Hepatocyte (in vitro differentiated cells): ENCODE results near the gene DLG2.

Experiments used
- EZH2phosphoT487 ChIP-seq: fragments of 200-600 bp; sonication (generic); IDR thresholded peaks from one replicate; pipeline ENCODE4 v1.6.1; 2018; ENCODE audit warnings: antibody characterized with exemption, mild to moderate bottlenecking, low read depth, moderate library complexity; ENCODE audit not compliant: unreplicated experiment, severe bottlenecking
- TF ChIP-seq, protein P1 (sequence below): fragments of 200-600 bp; sonication (generic); IDR thresholded peaks from 2 replicates; pipeline ENCODE4 v1.5.1; 2016; ENCODE audit warnings: antibody characterized with exemption, mild to moderate bottlenecking; ENCODE audit not compliant: poor library complexity

DNA sequence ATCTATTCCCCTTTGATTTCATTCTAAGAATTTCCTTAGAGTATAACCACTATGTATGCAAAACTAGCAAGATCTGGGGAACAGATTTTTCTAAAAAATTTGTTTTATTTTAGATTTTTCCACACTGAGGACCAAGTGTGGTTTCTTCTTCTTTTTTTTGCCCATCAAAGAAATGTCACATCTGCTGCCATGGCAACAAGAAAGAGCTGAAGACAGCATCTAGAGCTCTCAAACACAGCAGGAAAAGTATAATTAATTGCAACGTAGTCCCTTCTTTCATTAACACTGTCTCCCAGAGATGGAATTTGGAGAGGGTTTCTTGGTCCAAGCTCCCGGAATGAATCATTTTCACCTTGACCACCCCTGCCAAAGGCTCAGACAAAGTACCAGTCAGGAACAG lies 2084.3 kb downstream of the DLG2 start:
- TF ChIP-seq, protein P1, sequence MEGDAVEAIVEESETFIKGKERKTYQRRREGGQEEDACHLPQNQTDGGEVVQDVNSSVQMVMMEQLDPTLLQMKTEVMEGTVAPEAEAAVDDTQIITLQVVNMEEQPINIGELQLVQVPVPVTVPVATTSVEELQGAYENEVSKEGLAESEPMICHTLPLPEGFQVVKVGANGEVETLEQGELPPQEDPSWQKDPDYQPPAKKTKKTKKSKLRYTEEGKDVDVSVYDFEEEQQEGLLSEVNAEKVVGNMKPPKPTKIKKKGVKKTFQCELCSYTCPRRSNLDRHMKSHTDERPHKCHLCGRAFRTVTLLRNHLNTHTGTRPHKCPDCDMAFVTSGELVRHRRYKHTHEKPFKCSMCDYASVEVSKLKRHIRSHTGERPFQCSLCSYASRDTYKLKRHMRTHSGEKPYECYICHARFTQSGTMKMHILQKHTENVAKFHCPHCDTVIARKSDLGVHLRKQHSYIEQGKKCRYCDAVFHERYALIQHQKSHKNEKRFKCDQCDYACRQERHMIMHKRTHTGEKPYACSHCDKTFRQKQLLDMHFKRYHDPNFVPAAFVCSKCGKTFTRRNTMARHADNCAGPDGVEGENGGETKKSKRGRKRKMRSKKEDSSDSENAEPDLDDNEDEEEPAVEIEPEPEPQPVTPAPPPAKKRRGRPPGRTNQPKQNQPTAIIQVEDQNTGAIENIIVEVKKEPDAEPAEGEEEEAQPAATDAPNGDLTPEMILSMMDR, result no peak
- no peak for TF ChIP-seq EZH2phosphoT487
